HG03280 (cell line): ENCODE results near the gene DPYD.

Experiments used
- ATAC-seq: cut with Tn5 transposase; IDR thresholded peaks from one replicate; pipeline ENCODE4 v1.9.1; 2021; ENCODE audit warnings: mild to moderate bottlenecking, moderate library complexity; ENCODE audit not compliant: unreplicated experiment

DPYD gene

DNA sequence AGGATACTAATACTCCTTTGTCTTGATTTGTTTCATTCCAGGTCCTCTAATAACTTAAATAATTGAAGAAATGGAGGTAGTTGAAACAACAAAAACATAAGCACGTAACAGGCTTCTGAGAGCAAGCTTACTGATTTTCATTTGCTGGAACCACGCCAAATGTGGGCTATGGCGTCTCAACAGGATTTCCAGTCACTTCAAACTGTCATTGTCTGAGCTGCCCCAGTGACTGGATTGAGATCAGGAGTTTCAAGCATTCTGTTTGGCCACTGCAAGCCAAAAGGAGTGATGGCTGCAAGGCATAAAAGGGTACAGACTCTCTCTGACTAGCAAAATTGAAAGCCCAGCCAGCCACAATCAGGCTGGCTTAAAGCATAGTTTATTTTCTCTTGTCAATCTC is 289.9 kb downstream of the DPYD start:
- ATAC-seq = no peak

DNA sequence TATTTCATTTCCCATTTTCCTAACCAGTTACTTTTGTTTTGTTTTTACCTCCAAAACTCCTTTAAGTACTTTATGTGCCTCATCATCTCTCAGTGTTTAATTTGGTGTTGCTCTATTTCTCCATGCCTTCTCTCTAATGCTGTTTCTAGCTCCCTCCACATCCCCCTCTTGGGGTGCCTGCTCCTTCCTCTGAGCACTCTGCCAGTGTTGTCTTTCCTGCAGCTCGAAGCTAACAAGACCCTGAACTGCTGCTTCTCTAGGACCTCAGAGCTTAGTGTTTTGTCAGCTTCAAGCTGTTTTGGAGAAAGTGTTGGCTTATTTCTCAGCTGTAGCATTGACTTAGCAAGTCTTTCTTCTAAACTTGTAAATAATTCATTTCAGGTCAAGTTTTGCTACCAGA is 290.6 kb downstream of the DPYD start:
- no peak for ATAC-seq

DNA sequence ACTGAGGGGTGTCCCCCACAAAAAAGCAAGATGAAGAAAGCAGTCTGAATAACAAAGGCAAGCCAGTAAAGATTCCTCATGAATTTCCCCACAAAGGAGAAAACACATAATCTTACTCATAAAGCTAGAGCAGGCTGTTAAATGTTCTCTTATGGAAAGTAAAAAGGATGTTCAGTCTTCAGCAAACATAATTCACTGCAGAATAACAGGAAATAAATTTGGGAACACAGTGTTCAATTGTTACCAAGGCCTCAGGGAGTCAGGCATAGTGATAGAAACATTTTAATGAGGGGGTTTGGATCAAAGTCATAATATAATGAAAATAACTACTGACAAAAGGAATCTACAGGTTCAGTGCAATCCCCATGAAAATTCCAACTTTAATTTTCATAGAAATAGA is 297.6 kb downstream of the DPYD start:
- no peak for ATAC-seq

DNA sequence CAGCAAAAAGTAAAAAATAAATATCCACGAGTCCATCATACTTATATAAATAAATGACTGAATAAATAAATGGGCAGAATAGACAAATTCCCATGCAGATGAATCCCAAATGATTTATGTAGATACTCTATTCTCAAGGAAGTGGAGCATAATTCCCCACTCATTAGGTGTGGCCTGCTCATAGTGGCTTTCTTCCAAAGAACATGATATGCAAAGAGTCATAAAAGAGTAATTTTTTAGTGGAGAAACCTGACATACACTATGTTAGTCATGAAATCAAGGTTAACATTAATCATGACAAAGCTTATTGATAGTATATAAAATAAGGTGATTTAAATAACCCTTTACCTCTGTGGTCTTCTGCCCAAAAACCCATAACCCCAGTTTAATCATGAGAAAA is 298.9 kb downstream of the DPYD start:
- ATAC-seq = no peak

DNA sequence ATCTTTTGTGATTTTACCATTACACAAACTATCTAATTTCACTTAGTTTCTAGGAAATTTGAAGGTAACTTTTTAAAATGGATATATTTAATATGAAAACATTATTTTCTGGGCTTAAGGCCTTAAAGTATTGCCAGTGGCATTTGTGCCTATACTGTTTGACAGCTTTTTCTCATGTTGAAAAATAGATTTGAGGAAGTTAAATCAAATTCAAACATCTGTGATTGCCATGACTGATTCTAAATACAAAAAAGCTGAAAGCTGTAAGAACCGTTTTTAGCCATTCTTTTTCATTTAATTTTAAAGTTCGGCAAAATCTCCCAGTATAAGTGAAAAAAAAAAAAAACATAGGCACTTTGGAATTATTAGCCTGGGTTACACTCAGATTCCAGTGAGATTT is 301.1 kb downstream of the DPYD start:
- ATAC-seq = no peak

DNA sequence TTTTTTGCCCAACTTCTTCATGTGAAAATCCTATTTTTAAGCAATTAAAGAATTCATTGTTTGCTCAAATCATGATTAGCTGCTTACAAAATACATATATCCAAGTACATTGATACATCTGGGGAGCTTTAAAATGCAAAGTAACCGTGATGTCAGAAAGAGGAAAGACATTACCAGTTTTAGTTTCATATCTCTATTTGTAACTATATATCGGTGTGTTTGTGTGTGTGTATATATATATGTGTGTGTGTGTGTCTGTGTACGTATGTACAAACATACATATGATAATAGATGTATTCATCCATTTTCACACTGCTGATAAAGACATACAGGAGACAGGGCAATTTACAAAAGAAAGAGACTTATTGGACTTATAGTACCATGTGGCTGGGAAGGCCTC is 310.1 kb downstream of the DPYD start:
- peak; percentile 52 for ATAC-seq

DNA sequence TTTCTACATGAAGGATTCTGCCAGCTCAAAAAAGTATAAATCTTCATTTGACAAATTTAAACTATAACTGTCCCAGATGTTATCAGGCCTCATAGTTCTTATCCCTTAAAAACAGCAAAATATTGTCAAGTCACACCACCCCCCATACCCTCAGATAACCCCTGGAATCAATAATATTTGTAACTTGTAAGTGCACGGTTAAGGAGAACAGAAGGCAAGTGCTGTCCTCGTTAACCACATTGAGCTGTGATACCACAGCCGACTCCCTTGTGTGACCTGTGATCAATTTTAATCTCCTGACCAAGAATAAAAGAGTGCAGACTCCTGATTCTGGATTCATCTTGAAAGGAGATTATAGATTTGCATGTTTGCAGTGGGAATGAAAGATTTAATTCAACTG is 310.7 kb downstream of the DPYD start:
- no peak for ATAC-seq

DNA sequence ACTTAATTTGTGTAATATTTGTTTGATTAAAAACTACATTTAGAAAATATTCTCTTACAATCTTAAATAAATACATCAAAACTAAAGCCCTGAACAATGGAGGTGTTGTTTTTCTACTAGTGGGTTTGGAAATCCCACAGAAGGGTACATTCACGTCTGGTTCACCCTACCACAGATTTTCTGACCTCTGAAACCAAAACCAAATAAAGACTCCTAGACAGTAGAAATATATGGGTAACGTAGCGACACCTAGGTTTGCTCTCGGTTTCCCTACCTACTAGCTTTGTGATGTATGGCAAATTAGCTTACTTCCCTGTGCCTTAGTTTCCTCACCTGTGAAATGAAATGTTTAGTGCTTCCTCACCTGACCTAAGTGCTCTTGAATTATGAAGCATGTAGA is 312.6 kb downstream of the DPYD start:
- no peak for ATAC-seq

DNA sequence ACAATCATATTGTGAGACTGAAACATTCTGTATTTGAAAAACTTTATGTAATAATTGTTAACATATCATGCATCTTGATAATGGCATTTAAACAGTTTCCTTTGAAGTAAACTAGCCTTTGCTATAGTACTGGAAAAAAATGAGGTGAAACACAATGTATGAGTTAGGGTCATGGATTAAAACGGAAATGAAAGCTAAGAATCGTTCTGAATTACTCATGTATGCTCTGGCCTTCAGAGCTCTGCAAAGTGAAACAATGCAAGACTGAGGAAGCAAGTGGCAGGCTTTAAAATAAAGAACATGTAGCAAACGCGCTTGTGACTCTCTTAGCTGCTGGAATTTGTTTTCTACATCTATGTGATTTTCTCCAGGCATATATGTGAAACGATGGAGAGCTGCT is 317.1 kb downstream of the DPYD start:
- ATAC-seq = no peak

DNA sequence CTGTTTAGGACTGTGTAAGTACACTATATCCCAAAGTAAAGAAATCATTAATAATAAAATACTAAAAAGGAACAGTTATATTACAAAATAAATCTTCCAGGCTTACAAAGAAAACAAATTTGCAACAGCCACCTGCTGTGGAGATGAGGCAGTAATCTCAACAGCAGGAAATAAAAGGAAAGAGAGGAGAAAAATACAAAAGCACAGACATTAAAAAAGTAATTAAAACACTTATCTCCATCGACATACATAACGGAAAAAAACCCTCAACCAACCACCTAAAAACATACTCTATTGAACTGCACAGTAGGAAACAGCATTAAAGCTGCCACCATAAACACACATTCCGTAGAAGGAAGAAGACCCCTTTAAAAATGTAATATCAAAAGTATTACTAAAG is 317.6 kb downstream of the DPYD start:
- ATAC-seq = no peak

DNA sequence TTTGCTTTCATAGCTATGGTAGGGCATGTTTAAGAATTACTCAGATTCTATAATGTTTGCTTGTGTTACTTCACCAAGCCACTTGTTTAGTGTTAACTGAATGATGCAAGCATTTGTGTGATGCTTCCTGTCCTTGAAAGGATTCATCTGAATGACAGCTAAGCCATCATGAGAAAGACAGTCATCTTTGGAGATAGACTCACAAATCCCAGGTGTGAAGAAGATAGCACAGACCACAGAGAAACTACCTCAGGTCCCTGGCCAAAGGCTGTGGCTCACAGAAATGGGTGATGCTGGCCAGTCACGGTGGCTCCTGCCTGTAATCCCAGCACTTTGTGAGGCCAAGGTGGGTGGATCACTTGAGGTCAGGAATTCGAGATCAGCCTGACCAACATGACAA is 321.4 kb downstream of the DPYD start:
- no peak for ATAC-seq

DNA sequence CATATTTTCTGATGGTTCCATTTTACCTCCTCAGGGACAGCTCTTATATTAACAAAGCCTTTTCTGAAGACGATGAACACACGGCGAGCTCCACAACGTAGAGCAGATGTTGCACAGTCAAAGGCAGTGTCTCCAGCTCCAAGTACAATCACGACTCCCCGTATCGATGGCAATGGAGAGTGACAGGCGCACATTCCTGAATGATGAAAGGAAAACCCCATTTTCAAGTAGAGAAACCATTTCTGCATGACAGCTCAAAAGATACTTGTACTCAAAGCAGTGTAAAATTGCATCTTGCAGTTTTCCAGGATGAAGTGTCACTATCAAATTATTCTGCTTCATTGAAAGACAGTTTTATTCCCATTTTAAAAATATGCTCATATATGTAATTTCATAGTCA is 327.6 kb downstream of the DPYD start:
- no peak for ATAC-seq

DNA sequence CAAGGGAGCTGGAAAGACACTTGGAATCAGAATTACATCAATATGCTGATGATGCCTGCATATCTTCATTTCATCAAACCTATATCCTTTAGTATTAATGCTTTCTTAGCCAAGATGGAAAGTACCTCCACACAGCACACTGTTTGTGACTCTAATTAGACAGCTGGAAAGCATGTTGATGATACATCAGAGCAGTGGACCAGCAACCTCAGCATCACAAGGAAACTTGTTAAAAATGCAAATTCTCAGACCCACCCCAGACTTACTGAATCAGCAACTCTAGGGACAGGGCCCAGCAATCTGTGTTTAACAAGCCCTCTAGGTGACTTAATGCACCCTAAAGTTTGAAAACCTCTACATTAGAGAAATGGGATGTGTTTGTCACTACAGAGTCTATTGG is 332.1 kb downstream of the DPYD start:
- no peak for ATAC-seq

DNA sequence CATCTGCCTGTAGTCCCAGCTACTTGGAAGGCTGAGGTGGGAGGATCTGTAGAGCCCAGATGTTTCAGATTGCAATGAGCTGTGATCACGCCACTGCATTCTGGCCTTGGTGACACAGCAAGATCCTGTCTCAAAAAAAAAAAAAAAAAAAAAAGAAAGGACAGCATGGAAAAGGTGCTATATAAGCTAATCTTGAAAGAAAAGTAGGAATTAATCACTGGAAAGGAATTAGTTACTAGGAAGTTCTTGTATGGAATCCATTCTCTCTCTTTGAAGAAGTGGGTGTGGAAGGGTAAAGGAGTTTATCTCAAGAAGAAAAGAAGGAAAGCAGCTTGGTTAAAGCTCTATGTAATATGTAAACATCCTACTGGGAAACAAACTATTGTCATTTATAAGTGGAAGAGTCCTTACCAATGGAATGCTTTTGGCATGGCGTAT is 339.2 kb downstream of the DPYD start:
- no peak for ATAC-seq

DNA sequence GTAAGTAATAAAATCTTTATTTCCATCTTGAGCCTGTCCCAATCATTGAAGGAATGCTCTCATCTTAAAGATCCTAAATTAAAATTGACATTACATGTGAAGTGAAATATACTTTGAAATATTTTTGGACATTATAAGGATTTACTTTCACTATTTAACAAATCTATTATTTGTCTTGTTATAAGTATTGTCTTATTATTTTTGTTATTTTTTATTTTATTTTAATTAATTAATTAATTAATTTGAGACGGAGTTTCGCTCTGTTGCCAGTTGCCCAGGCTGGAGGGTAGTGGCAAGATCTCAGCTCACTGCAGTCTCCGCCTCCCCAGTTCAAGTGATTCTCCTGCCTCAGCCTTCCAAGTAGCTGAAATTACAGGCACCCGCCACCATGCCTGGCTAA is 343.2 kb downstream of the DPYD start:
- ATAC-seq = no peak

DNA sequence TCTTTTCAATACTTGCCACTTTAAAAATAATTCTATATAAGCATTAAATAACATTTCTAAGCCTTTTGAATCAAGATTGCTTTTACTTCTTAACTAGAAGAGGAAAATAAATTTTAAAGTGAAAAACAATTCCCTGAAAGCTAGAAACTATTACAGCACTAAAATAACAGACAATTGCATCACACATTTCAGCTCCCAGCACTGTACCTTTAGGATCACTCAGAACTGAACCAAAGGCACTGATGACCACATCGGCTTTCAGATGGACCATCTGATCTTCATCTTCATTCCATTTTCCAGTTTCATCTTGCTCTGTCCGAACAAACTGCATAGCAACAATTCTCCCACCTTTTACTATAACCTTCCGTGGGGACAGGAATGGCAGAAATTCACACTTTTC is 347.3 kb downstream of the DPYD start:
- no peak for ATAC-seq

DNA sequence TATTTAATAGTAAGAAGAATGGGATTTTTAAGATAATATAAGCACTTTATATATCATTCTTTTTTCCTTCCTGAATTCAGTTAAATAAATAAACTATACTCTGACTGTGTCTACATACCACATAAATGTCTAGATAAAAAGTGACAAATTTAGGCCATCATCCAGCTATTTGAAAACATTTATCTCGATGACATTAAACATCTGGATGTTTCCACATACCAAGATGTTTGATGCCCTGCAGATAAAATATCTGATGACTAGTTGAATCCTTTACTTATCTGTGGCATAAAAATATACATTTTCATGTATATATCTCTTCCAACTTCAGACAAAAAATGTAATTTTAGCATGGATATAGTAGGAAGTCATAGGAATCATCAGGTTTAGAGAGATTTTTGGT is 348.3 kb downstream of the DPYD start:
- no peak for ATAC-seq

DNA sequence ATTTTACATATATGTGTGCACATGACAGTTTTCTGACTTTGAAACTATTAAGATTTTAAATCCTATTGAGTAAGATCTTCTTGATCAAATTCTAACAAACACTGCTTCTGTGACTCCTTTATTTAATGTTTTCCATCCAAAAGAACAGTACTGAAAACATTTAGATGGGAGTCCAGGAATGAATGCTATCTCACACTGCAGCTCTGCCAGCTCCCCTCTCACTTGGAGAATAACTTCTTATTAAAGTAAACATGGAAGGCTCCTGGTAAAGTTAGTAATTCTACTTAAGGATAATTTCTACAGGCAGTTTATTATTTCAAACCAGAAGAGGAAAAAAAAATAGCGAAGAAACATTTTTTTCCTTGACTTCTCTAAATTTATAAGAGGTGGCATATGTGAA is 349.1 kb downstream of the DPYD start:
- ATAC-seq = no peak

DNA sequence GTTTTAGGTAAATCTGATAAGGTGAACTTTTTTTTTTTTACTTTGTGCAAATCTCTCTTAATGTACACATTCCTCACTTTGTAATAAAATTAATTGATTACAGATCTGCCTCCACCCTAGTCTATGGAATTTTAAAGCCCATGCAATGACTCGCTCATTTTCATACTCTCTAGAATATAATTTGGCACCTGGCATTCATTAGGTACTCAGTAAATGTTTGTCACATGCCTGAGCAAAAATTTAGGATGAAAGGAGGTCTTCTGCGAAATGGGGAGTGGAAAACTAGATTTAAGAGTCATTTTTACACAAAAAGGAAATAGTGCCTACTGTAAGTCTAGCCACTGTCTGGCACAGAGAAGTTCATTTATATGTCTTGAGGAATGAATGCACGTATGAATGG is 350.1 kb downstream of the DPYD start:
- no peak for ATAC-seq

DNA sequence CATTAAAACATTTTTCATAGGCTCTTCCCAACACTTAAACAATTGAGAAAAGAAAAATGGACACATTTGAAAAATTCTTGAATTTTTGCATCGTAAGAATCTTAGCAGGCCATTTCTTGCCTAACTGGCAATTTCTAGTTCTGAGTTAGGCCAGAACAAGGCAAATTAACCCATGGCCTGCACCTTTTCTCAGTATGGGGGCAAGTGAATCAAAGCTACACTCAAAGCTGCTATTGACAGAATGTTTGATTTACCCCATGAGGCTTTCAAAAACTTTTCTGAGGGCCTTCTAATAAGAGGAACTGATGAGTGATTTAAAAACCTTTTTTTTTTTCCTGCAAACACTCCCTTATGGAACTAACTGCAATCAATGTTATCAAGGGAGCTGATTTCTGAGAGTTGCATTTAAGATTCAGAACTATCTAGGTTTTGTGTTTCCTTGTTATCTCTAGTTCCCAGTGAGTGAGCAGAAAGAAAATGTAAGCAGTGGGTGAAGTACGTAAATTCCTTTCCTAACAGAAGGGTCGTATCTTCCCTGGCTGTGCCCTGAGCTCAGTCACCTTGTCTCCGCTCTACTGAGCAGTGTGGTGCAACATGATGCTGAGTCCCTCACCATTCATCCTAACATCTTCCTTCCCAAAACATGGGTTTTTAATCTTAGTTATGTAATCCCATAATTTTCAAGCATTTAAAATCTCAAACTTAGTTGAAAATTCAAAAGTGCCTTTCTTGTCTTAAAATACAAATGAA is 353.7 kb downstream of the DPYD start:
- no peak for ATAC-seq

DNA sequence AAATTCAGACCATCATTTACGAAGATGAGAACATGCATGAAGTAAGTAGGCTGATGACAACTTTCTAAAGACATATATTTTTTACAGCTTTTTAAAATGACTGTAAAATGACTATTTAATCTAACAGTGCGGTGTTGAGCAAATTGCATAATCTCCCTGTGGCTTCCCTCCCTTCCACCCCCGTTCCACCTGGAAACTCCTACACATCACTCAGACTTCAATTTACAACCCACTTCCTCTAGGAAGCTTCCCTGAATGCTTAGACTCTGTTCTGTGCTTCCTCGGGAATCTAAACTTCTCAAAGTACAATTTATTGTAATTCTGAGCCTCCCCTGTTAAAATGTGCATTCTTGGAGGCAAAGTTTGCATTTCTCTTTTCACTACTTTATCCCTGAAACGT is 354.9 kb downstream of the DPYD start:
- ATAC-seq = no peak

DNA sequence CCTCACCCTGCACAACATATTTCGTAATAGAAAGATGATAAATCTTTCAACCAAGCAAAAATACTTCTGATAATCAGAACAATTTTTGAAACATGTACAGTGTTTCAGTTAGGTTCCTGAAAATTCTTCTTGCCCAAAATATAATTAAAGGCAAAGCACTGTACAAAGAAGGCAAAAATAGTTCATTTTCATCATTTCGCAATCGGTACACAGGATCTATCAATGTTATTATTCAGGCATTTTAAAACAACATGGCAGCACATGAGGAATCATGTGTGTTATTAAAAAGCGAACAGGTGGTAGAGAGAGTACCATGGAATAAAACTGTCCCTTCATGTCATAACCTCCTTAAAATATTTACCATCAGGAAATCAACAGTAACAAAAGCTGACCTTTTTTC is 356.9 kb downstream of the DPYD start:
- no peak for ATAC-seq

DNA sequence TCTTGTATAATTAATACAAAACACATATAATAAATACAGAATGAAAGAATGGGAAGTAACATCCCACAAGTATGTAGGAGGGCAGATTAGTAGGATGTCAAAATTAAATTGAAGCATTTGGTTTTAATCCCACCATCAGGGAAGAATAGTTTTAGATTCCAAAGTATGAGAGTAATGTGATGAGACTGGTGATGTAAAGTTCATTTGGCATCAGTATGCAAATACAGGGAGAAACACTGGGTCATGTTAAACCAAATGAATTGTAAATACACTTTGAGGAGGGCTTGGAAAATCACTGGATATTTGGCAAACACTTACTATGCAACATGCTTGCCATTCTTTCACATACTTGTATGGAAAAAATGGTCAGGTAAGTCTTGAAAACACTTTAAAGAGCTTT is 358.8 kb downstream of the DPYD start:
- no peak for ATAC-seq
